VCaP (cell line): ENCODE data around the gene SYT2.
A peak's percentile ranks its signal among the peaks of the same experiment; 100 is the strongest.

Source experiments
- H3K27ac ChIP-seq: fragments of 450-650 bp; 2 replicates; pipeline ENCODE4 v1.5.1; 2017
- TF ChIP-seq, protein P1 (sequence below): fragments of 450-650 bp; conservative IDR thresholded peaks from 2 replicates; pipeline ENCODE4 v1.5.1; 2017; ENCODE audit warnings: mild to moderate bottlenecking, moderate library complexity

The SYT2 gene

DNA sequence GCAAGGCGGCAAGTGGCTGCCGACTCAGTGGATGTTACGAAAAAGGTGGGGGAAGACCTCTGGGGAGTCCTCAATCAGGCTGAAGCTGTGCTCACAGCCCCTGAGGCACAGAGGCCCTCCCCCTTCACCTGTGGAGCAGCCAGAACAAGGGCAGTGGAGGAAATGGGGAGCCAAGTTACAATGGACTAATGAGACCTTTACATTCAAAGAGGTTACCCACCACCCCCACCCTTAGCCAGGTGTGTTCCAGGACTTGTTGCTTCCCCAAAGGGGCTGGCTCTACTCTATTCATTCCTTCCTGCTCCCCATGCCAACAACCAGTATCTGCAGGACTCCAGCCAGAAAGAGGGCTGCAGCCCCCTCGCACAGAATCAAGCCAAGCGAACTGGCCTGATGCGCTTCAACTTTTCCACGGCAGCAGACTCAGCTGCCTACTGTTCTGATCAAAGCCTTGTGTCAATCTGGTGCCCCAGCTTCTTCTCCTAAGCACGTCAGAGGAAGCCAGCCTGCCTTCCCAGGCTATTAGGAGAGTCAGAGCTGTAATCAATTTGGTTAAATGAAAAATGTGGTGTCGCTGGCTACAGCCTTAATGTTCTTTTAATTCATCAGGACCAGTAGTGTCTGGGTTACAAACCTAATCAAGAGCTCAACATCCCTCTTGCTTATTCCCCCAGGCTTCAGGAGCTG lies 1.8 kb upstream of the SYT2 start:
- H3K27ac ChIP-seq: no peak overlapping the region; the same call in 1 of the 2 replicates
- TF ChIP-seq, protein P1, sequence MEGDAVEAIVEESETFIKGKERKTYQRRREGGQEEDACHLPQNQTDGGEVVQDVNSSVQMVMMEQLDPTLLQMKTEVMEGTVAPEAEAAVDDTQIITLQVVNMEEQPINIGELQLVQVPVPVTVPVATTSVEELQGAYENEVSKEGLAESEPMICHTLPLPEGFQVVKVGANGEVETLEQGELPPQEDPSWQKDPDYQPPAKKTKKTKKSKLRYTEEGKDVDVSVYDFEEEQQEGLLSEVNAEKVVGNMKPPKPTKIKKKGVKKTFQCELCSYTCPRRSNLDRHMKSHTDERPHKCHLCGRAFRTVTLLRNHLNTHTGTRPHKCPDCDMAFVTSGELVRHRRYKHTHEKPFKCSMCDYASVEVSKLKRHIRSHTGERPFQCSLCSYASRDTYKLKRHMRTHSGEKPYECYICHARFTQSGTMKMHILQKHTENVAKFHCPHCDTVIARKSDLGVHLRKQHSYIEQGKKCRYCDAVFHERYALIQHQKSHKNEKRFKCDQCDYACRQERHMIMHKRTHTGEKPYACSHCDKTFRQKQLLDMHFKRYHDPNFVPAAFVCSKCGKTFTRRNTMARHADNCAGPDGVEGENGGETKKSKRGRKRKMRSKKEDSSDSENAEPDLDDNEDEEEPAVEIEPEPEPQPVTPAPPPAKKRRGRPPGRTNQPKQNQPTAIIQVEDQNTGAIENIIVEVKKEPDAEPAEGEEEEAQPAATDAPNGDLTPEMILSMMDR: no peak

- H3K27ac ChIP-seq: peak overlapping the region; percentile 40; the same call in 1 of the 2 replicates
- TF ChIP-seq, protein P1: no peak
Measured at GRCh38 chr1:202709276-202710041, 795 bp downstream of the SYT2 start.

- no peak overlapping the region for H3K27ac ChIP-seq
- TF ChIP-seq, protein P1: no peak
Measured at GRCh38 chr1:202708456-202709275, 1.6 kb downstream of the SYT2 start.

- TF ChIP-seq, protein P1: no peak
- no peak overlapping the region for H3K27ac ChIP-seq
Measured at GRCh38 chr1:202706851-202707250, 3.4 kb downstream of the SYT2 start.

DNA sequence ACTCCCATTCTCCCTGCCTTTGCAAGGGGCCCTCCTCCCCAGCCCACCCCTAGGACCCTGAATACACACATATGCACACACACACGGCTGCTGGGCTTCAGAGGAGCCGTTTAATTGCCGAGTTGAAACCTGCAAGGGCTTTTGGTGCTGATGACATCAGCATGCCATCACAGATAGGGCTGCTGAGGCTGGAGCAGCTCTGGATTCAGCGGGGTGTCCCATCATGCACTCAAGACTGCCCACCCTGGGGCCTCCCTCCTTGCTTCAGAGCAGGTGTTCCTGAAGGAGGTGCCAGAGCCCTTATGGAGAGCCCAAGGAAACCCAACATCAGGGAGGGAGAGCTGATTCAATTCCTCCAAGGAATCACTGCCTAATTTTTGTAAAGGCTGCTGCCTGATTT lies 5.7 kb downstream of the SYT2 start:
- TF ChIP-seq, protein P1: no peak

DNA sequence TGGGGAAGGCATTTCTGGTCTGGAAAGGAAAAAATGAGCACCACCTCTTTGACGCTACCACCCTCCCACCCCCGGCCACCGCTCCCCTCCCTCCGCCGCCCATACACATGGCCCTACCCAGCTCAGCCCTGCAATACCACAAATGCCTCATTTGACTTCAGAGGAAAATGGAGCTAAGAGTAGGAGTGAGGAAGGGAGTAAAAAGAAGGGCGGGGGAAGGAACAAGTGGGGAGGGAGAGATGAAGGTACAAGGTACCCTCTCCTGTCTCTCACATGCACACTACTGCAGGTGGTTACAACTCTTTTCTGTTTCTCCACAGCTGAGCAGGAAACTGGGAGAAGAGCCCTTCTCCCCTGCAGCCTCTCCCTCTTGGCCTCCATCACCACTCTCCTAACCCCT lies 7.1 kb downstream of the SYT2 start:
- no peak overlapping the region for H3K27ac ChIP-seq
- TF ChIP-seq, protein P1: no peak

More for the DNA sequence above, 5.7 kb downstream of the SYT2 start:
- no peak overlapping the region for H3K27ac ChIP-seq

DNA sequence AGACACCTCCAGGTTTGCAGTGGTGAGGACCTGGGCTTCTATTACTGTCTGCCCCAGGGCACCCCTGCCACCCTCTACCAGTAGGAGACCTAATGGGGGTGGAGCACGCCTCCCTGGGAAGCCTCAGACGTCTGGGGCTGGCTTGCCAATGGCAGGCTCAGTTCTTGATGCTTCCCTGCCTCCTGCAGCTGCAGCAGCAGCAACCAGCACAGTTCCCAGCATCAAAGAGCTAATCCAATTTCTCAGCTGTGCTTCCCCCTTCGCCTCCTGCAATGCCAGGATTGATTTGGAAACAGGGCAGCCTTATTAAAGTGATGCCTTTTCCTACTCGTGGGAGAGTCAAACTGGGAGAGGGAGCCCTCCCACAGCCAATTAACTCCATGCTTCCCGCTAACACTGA lies 8.2 kb downstream of the SYT2 start:
- H3K27ac ChIP-seq: no peak overlapping the region
- TF ChIP-seq, protein P1: no peak
